Retinal pigment epithelial cell (primary cell): ENCODE measurements around the gene RAN.

Source experiments
- DNase-seq: peaks from one replicate; pipeline ENCODE4 v3.0.0-alpha.2; 2010; ENCODE audit warnings: low read depth
- H3K4me3 ChIP-seq: 2 replicates; pipeline ENCODE4 v1.5.1; 2011; ENCODE audit warnings: mild to moderate bottlenecking, low read length, control low read depth, moderate library complexity
- CTCF ChIP-seq: conservative IDR thresholded peaks from 2 replicates; pipeline ENCODE4 v1.5.1; 2011; ENCODE audit warnings: low read depth, low read length, control low read depth, inconsistent platforms

RAN gene

GRCh38 chr12:130922511-130922953 lies 50.7 kb downstream of the RAN start:
- H3K4me3 ChIP-seq: no peak overlapping the region
- TF ChIP-seq CTCF: no peak
- DNase-seq: no peak

GRCh38 chr12:130924966-130925665 lies 53.2 kb downstream of the RAN start:
- no peak overlapping the region for H3K4me3 ChIP-seq
- no peak for DNase-seq
- TF ChIP-seq CTCF: no peak

GRCh38 chr12:130925666-130926015 lies 53.8 kb downstream of the RAN start:
- no peak for DNase-seq
- no peak overlapping the region for H3K4me3 ChIP-seq
- no peak for TF ChIP-seq CTCF
